ENCODE measurements around the gene ADAM15.

GRCh38 chr1:155076371-155076770 lies 25.3 kb downstream of the ADAM15 start:
- TF ChIP-seq NR3C1 (IDR thresholded peaks at IDR 0.05) (no peak), ESRRA (IDR thresholded peaks at IDR 0.05; ENCODE audit: borderline replicate concordance, low read length) (no peak), ZSCAN20 (CRISPR knock-in tag; IDR thresholded peaks at IDR 0.05) (no peak), CTCF (IDR thresholded peaks at IDR 0.05) (no peak), REST (IDR thresholded peaks at IDR 0.05) (no peak), SMC3 (IDR thresholded peaks at IDR 0.05) (no peak), BHLHE40 (IDR thresholded peaks at IDR 0.05; ENCODE audit: low read depth, low read length) (no peak), EHF (CRISPR knock-in tag; IDR thresholded peaks at IDR 0.05) (no peak), HDAC2 (IDR thresholded peaks at IDR 0.05) (no peak), POLR2A (IDR thresholded peaks at IDR 0.05; ENCODE audit: low read length) (no peak), SREBF2 (IDR thresholded peaks at IDR 0.05) (no peak)
- TF ChIP-seq, protein P1, sequence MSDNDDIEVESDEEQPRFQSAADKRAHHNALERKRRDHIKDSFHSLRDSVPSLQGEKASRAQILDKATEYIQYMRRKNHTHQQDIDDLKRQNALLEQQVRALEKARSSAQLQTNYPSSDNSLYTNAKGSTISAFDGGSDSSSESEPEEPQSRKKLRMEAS (IDR thresholded peaks at IDR 0.05) = no peak

Measured in A549 (cell line).